Measurements from ENCODE around the gene ADCY7. TPM values are rescaled to one million over a fixed set of nuclear protein-coding genes. Genes with fewer than 3 reads are reported as not detected.

The ADCY7 gene
- total and polyA plus RNA-seq, 10 donors, result 9.8 to 158 (median 99.2) TPM

GRCh38 chr16:50351952-50352351, 85.6 kb downstream of the ADCY7 start:
- Histone ChIP-seq H3K9me3 (peaks cover 0 to 2% (median 0%) of the 10 kb centered on the region in 8 donors), H3K27ac (no peak overlapping the region), H3K27me3 (replicated peaks in 1 of 7) (no peaks in the 10 kb centered on the region), H3K36me3 (peaks cover 0 to 68% (median 42%) of the 10 kb centered on the region in 6 donors), H3K4me1 (peaks cover 0 to 12% (median 0%) of the 10 kb centered on the region in 6 donors), H3K4me3 (no peak overlapping the region)
- no peak for DNase-seq
- TF ChIP-seq, protein P1, sequence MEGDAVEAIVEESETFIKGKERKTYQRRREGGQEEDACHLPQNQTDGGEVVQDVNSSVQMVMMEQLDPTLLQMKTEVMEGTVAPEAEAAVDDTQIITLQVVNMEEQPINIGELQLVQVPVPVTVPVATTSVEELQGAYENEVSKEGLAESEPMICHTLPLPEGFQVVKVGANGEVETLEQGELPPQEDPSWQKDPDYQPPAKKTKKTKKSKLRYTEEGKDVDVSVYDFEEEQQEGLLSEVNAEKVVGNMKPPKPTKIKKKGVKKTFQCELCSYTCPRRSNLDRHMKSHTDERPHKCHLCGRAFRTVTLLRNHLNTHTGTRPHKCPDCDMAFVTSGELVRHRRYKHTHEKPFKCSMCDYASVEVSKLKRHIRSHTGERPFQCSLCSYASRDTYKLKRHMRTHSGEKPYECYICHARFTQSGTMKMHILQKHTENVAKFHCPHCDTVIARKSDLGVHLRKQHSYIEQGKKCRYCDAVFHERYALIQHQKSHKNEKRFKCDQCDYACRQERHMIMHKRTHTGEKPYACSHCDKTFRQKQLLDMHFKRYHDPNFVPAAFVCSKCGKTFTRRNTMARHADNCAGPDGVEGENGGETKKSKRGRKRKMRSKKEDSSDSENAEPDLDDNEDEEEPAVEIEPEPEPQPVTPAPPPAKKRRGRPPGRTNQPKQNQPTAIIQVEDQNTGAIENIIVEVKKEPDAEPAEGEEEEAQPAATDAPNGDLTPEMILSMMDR (IDR thresholded peaks at IDR 0.05 in 8 of 11, conservative IDR thresholded peaks at IDR 0.05 in 3 of 11), result no peak
- TF ChIP-seq POLR2A (IDR thresholded peaks at IDR 0.05) (no peak), POLR2AphosphoS5 (IDR thresholded peaks at IDR 0.05) (no peak)
- intact Hi-C loops (cut with DNase I; ENCODE audit: low total_unique reads), result loop anchor here (10.0 kb wide), 1 partner anchor 107 kb away; no protein-coding TSS in a partner anchor
- WGBS, 5 donors, result 93 to 97% (median 96%) methylated on average over 2 of the region's 2 CpGs

DNA sequence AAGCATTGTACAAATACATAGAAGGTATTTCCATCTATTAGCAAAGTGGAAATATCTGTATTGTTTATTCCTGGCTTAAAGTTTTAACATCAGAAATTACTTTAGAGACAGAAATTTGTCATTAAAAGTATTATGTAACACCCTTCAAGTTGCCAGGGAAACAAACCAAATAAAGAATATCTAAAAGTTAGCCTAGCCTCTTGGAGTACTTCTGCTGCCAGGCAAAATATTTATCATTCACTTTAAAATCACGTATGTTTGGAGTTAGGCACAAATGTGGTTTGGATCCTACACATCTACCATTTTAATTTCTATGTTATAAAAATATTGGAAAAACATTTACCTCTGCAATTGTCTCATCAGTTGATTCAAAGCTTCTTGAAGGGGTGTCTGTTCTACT, 87.7 kb downstream of the ADCY7 start:
- TF ChIP-seq POLR2AphosphoS5 (IDR thresholded peaks at IDR 0.05) (no peak), POLR2A (IDR thresholded peaks at IDR 0.05) (no peak)
- TF ChIP-seq, protein P1 (IDR thresholded peaks at IDR 0.05 in 8 of 11, conservative IDR thresholded peaks at IDR 0.05 in 3 of 11), result no peak
- H3K27ac ChIP-seq, result no peak overlapping the region
- H3K4me1 ChIP-seq, result peaks cover 0 to 16% (median 0%) of the 10 kb centered on the region in 6 donors
- H3K36me3 ChIP-seq, result peaks cover 0 to 79% (median 47%) of the 10 kb centered on the region in 6 donors
- peaks cover 0 to 2% (median 0%) of the 10 kb centered on the region in 8 donors for H3K9me3 ChIP-seq
- intact Hi-C loops (cut with DNase I; ENCODE audit: low total_unique reads), result loop anchor here (2.0 to 10.0 kb wide), 2 partner anchors 109 to 139 kb away; no protein-coding TSS in a partner anchor
- 80 to 92% (median 85%) methylated on average over 1 of the region's 1 CpG for WGBS, 5 donors
- H3K27me3 ChIP-seq (replicated peaks in 1 of 7), result no peaks in the 10 kb centered on the region
- DNase-seq, result no peak
- no peak overlapping the region for H3K4me3 ChIP-seq

- peaks cover 0 to 77% (median 44%) of the 10 kb centered on the region in 6 donors for H3K36me3 ChIP-seq
- no peak overlapping the region for H3K4me3 ChIP-seq
- intact Hi-C loops (cut with DNase I; ENCODE audit: low total_unique reads), result loop anchor here (2.0 to 10.0 kb wide), 2 partner anchors 110 to 140 kb away; no protein-coding TSS in a partner anchor
- no peak overlapping the region for H3K27ac ChIP-seq
- H3K9me3 ChIP-seq, result no peaks in the 10 kb centered on the region
- peaks cover 0 to 23% (median 5%) of the 10 kb centered on the region in 6 donors for H3K4me1 ChIP-seq
- H3K27me3 ChIP-seq (replicated peaks in 1 of 7), result no peaks in the 10 kb centered on the region
- whole genome bisulfite sequencing, 5 donors, result 76 to 81% (median 76%) methylated on average over 11 of the region's 11 CpGs
- TF ChIP-seq, protein P1 (IDR thresholded peaks at IDR 0.05 in 8 of 11, conservative IDR thresholded peaks at IDR 0.05 in 3 of 11), result peak; percentile 28 to 71 (median 62)
- no peak for TF ChIP-seq POLR2AphosphoS5 (IDR thresholded peaks at IDR 0.05)
- no peak for DNase-seq
Measured at GRCh38 chr16:50354629-50355456, 88.5 kb downstream of the ADCY7 start.

- no peaks in the 10 kb centered on the region for H3K9me3 ChIP-seq
- intact Hi-C loops (cut with DNase I; ENCODE audit: low total_unique reads), result loop anchor here (10.0 kb wide), 3 partner anchors 115 to 445 kb away; no protein-coding TSS in a partner anchor
- peak overlapping the region in 1 of 8 donors; percentile 14 for H3K27ac ChIP-seq
- no peak for DNase-seq
- TF ChIP-seq POLR2A (IDR thresholded peaks at IDR 0.05), result no peak
- TF ChIP-seq, protein P1 (IDR thresholded peaks at IDR 0.05 in 8 of 11, conservative IDR thresholded peaks at IDR 0.05 in 3 of 11), result no peak
- TF ChIP-seq POLR2AphosphoS5 (IDR thresholded peaks at IDR 0.05), result no peak
- H3K4me1 ChIP-seq, result peaks cover 0 to 63% (median 19%) of the 10 kb centered on the region in 6 donors
- no peaks in the 10 kb centered on the region for H3K27me3 ChIP-seq (replicated peaks in 1 of 7)
- H3K4me3 ChIP-seq, result no peak overlapping the region
- peaks cover 0 to 77% (median 32%) of the 10 kb centered on the region in 6 donors for H3K36me3 ChIP-seq
- 27 to 61% (median 49%) methylated on average over 1 of the region's 1 CpG for WGBS, 5 donors
Measured at GRCh38 chr16:50359626-50360025, 93.3 kb downstream of the ADCY7 start.
